Measurements from ENCODE around the gene TMEM126B. TPM values are rescaled to one million over a fixed set of nuclear protein-coding genes. Genes with fewer than 3 reads are reported as not detected.

Gene TMEM126B
- total RNA-seq, 1 donor from 2014 or later = 42.3 TPM

GRCh38 chr11:85619499-85619898 lies 8.9 kb upstream of the TMEM126B start:
- Mint-ChIP-seq H3K4me3 (ENCODE audit: unreplicated experiment) (no peak overlapping the region), H3K27ac (ENCODE audit: unreplicated experiment) (no peak overlapping the region), H3K9me3 (ENCODE audit: low read depth) (peaks cover 3% of the 10 kb centered on the region), H3K4me1 (ENCODE audit: low read depth) (no peaks in the 10 kb centered on the region), H3K27me3 (ENCODE audit: low read depth) (no peaks in the 10 kb centered on the region), H3K36me3 (ENCODE audit: low read depth) (peaks cover 2% of the 10 kb centered on the region)
- TF ChIP-seq CTCF (IDR thresholded peaks at IDR 0.05) = no peak
- no peak for DNase-seq (ENCODE audit: low spot score)

GRCh38 chr11:85620256-85620655 lies 8.1 kb upstream of the TMEM126B start:
- Mint-ChIP-seq H3K4me3 (ENCODE audit: unreplicated experiment) (no peak overlapping the region), H3K36me3 (ENCODE audit: low read depth) (peaks cover 2% of the 10 kb centered on the region), H3K4me1 (ENCODE audit: low read depth) (peaks cover 4% of the 10 kb centered on the region), H3K27ac (ENCODE audit: unreplicated experiment) (no peak overlapping the region), H3K27me3 (ENCODE audit: low read depth) (no peaks in the 10 kb centered on the region), H3K9me3 (ENCODE audit: low read depth) (peaks cover 3% of the 10 kb centered on the region)
- no peak for TF ChIP-seq CTCF (IDR thresholded peaks at IDR 0.05)
- DNase-seq (ENCODE audit: low spot score) = no peak

GRCh38 chr11:85626496-85626895 lies 1.9 kb upstream of the TMEM126B start:
- H3K27me3 Mint-ChIP-seq (ENCODE audit: low read depth) = no peaks in the 10 kb centered on the region
- H3K4me1 Mint-ChIP-seq (ENCODE audit: low read depth) = peaks cover 30% of the 10 kb centered on the region
- DNase-seq (ENCODE audit: low spot score) = no peak
- H3K27ac Mint-ChIP-seq (ENCODE audit: unreplicated experiment) = peak overlapping the region; percentile 95
- peak overlapping the region; percentile 85 for H3K4me3 Mint-ChIP-seq (ENCODE audit: unreplicated experiment)
- TF ChIP-seq CTCF (IDR thresholded peaks at IDR 0.05) = no peak
- H3K36me3 Mint-ChIP-seq (ENCODE audit: low read depth) = no peaks in the 10 kb centered on the region
- no peaks in the 10 kb centered on the region for H3K9me3 Mint-ChIP-seq (ENCODE audit: low read depth)

DNA sequence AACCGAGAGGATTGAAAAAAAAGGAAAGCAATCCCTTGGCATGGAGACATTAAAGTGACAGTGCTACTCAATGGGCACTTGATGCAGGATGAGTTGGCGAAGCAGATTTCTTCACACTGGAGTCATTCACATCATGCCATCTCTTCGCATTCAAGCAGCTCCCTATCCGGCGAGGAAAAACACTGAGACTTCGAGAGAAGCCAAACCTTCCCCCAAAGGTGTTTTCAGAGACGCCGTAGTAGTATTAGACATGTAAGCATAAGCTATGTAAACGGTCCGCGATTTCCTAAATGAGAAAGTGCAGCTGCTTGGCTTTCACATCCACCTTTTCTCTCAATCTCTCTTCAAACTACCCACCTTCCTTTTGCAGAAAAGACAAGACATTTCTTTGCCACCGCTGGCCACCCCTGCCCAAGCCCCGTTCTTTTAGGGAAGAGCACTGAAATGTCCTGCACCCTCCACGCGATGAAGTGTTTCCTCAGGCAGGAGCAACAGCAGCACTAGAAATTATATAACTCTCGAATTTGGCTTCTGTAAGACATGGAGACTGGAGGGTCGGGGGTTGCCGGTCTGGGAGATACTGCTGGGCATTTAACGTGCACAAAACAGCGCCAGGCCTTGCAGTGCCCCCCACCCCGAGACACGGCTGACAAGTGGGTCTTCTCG lies 928 bp upstream of the TMEM126B start, which contains the start of gene DLG2:
Gene DLG2, minus strand, starts transcription at position 13 of the 666 bp plus-strand sequence.
- H3K4me3 Mint-ChIP-seq (ENCODE audit: unreplicated experiment) = peak within 1 kb of the TSS; percentile 85
- H3K27me3 Mint-ChIP-seq (ENCODE audit: low read depth) = no peaks in the 10 kb centered on the region
- peak within 1 kb of the TSS; percentile 95 for H3K27ac Mint-ChIP-seq (ENCODE audit: unreplicated experiment)
- DNase-seq (ENCODE audit: low spot score) = no peak
- H3K9me3 Mint-ChIP-seq (ENCODE audit: low read depth) = no peaks in the 10 kb centered on the region
- peaks cover 30% of the 10 kb centered on the region for H3K4me1 Mint-ChIP-seq (ENCODE audit: low read depth)
- H3K36me3 Mint-ChIP-seq (ENCODE audit: low read depth) = no peaks in the 10 kb centered on the region
- no peak for TF ChIP-seq CTCF (IDR thresholded peaks at IDR 0.05)

GRCh38 chr11:85628771-85629341 lies 463 bp downstream of the TMEM126B start:
- H3K36me3 Mint-ChIP-seq (ENCODE audit: low read depth) = no peaks in the 10 kb centered on the region

More at GRCh38 chr11:85628771-85629341, 463 bp downstream of the TMEM126B start:
- H3K4me3 Mint-ChIP-seq (ENCODE audit: unreplicated experiment) = peak overlapping the region; percentile 85
- peaks cover 30% of the 10 kb centered on the region for H3K4me1 Mint-ChIP-seq (ENCODE audit: low read depth)
- no peaks in the 10 kb centered on the region for H3K27me3 Mint-ChIP-seq (ENCODE audit: low read depth)
- TF ChIP-seq CTCF (IDR thresholded peaks at IDR 0.05) = no peak
- DNase-seq (ENCODE audit: low spot score) = no peak
- no peaks in the 10 kb centered on the region for H3K9me3 Mint-ChIP-seq (ENCODE audit: low read depth)
- peak overlapping the region; percentile 95 for H3K27ac Mint-ChIP-seq (ENCODE audit: unreplicated experiment)
